Measurements from ENCODE around the gene CARD19.

The CARD19 gene

DNA sequence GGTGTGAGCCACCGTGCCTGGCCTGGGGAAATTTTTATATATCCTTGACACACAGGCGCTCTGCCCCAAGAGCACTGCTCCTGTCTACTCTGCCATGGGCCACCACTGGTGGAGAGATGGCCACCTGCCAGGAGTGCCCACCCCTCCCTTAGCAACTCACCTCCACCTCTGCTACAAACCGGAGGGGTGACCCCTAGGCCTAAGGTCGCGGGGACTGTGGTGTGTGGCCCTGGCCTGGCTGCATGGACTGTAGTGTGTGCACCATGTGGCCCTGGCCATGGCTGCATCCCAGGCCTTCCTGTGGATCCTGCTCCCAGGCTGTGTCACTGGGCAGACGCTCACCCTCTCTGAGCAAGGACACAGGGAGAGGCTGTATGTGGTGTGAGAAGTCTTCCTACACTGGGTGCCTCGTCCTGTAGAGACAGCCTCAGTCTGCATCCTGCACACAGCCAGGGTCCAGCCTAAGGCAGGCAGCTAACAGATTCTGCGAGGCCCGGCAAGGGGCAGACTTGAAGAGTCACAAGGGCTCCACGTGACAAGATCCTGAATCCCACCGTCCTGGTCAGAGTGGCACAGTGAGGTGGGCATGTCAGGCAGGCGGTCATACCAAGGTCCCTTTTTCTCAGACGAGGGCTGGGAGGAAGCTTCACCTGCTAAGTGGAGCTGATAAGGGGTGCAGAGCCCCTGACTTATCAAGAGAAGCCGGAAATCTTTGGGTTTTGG, 27.7 kb downstream of the CARD19 start:
- intact Hi-C loops (cut with DNase I), result no loop called here
- peak in 12 of 42 donors; percentile 3 to 33 (median 12) for DNase-seq

DNA sequence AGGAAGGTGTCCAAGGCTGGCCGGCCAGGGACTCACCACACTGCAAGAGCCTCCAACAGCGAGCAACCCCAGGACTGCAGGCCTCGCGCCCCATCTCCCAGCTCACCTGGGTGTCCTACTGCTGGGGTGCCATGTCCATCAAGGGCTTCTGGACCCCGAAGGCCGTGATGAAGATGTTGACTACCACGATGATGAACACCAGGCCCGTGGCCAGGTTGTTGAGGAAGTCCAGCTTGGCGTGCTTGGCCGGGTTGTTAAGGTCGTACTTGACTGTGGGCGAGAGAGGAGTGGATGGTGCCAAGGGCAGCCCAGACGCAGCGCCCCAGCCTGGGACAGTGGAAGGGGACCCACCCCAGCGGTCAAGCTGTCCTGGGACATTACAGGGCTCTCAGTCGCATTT, 28.8 kb downstream of the CARD19 start:
- intact Hi-C loops (cut with DNase I), result no loop called here
- peak in 14 of 42 donors; percentile 3 to 43 (median 18) for DNase-seq

DNA sequence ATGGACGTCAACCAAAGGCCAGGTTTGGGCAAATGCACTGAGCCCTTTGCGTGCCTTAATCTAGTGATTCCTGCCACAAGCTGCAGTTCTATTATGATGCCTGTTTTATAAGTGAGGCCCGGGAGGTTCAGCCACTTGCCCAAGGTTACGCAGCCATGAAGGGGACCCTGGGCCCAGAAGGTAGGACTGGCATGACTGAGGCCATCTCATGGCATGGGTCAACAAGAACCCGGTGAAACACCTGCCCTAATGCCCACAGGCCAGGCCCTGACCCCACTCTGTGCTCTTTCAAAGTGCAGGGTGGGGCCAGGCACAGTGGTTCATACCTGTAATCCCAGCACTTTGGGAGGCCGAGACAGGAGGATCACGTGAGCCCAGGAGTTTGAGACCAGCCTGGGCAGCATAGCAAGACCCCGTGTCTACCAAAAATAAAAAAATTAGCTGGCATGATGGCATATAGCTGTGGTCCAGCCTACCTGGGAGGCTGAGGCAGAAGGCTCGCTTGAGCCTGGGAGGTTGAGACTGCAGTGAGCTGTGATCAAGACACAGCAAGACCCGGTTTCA, 29.4 kb downstream of the CARD19 start:
- peak in 10 of 42 donors; percentile 5 to 21 (median 8) for DNase-seq
- intact Hi-C loops (cut with DNase I), result no loop called here

DNA sequence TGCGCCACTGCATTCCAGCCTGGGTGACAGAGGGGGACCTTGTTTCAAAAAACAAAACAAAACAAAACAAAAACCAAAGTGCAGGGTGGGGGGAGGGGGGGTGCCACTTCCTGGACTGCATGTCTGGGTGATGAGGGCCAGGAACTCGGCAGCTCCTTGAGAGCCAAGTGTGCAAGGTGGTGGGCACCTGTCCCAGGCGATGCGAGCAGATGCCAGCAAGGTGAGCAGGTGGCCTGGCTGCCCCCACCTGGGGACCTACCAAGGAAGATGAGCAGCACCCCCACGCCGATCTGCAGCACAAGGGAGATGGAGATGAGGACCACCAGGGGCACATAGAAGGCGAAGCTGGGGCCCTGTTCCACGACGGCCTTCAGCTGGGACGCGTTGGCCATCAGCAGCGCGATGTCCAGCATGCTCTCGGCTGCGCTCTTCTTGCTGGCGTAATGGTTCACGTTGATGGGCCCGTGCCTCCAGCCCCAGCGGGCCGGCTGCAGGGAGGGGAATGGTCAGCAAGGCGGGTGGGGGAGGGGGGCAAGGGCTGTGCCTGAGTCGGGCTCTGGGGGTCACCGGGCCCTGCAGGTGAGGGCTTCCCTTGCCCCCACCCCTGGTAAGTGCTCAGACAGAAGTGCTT, 30.2 kb downstream of the CARD19 start:
- intact Hi-C loops (cut with DNase I), result no loop called here
- peak in 8 of 42 donors; percentile 5 to 39 (median 22) for DNase-seq

DNA sequence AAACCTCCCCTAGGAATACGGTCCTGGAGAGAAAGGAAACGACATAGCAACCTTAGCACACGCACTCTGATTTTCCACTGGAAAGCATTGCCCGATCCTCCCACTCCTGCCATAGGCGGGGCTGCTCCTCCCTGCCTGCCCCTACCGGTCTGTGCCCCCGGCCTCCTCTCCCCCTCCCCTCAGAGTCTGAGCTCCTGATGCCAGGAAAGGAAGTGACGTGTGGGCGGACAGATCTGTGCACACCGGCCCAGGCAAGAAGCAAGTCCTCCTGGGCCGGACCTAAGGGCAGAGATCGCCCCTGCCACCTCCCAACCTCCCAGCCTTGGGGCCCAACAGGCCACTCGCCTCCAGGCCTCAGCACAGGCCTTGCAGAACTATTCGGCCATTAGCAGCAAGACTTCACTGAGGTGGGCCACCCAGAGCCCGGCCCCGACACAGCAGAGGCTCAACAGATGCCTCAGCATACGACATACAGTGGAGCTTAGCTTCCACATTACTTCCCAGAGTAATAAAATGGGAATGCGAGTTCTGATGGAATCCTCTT, 30.9 kb downstream of the CARD19 start:
- intact Hi-C loops (cut with DNase I), result no loop called here
- peak in 10 of 42 donors; percentile 12 to 60 (median 34) for DNase-seq

DNA sequence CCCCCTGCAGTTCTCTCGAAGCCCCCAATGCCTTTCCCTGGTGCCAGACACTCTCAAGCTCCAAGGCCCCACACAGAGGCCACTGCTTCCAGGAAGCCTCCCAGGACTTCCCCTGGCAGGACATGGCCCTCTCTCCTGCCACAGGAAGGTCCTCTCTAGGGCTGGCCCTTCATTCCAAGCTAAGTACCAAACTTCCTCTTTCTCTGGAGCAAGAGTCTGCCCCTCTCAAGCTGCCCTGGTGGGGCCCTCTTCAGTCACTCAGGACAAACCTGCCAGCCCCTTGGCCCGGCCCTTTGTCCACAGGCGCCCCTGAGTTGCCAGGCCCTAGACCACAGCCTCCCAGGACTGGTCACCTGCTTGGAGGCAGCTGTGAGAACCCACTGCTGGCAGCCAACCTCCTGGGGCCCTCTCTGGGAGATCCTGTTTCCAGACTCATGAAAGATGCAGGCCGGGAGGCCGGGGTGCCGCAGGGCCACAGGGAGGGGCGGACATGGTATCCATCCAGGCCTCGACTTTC, 31.4 kb downstream of the CARD19 start:
- intact Hi-C loops (cut with DNase I), result no loop called here
- DNase-seq, result peak in 29 of 42 donors; percentile 30 to 84 (median 60)

DNA sequence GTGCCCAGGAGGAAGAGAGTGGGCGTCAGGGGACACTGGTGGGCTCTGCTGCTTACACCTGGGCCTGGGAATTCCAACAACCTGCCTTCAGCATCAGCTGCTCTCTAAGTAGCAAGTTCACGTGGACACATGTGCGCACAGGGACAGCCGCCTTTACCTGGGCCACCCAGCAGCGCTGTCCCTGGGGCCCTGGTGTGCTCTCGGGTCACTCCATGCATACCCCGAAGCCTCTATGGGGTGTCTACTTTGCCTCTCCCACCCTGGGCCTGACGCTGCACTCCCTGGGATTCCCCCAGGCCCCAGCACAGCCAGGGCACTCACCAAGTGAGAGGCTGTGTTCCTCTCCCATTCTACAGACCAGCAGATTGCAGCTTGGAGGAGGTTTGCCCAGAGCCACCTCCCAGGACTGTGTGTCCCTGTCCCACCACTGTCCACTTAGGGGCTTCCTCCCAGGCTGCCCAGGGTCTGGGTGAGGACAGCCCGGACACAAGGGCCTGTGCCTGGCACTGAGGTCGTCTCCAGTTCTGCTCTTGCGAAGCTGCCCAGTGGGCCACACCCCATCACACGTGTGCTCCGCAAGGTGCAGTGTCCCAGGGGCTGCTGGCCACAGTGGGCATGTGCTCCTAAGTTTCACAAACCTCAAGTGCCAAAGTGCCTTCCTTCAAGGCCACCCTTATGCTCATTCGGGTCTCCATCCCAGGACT, 32.1 kb downstream of the CARD19 start:
- intact Hi-C loops (cut with DNase I), result no loop called here
- peak in 1 of 42 donors; percentile 2 for DNase-seq

DNA sequence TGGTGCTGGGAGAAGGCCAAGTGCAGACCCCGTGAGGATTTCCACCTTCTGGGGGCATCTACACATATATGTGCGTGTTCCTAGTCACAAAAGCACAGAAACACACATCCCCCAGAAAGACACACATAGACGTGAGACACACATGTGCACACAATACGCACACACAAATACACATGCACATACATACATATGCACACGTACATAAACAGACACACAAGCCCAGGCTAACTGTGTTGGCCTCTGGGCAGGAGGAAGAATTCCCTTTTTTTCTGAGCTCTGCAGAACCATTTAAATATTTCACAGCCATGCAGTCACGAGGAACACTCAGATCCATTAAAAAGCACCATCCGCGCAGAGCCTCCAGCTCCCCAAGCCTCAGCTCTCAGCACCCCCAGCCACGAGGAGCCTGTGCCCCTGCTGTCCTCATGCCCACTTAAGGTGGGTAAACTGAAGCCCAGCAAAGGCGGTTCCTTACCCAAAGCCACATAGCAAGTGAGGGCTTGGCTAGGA, 32.8 kb downstream of the CARD19 start:
- intact Hi-C loops (cut with DNase I), result no loop called here
- DNase-seq, result no peak

DNA sequence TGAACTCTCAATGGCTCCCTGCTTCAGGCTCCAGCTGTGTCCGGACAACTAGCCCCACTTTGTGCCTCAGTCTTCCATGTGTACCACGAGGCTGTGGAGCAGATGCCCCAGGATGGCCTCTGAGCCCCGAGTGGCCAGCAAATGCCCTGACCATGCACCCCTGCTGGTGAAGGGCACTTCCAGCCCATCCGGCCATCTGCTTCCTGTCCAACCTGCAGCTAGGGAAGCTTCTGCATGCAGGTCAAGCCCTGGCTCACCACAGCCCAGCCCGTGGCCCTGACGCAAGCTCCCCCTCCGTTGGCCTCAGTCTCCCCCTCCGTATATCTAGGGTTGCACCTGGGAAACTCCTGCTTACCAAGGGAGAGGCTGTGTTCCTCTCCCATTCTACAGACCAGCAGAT, 33.3 kb downstream of the CARD19 start:
- intact Hi-C loops (cut with DNase I), result no loop called here
- peak in 29 of 42 donors; percentile 24 to 79 (median 54) for DNase-seq

DNA sequence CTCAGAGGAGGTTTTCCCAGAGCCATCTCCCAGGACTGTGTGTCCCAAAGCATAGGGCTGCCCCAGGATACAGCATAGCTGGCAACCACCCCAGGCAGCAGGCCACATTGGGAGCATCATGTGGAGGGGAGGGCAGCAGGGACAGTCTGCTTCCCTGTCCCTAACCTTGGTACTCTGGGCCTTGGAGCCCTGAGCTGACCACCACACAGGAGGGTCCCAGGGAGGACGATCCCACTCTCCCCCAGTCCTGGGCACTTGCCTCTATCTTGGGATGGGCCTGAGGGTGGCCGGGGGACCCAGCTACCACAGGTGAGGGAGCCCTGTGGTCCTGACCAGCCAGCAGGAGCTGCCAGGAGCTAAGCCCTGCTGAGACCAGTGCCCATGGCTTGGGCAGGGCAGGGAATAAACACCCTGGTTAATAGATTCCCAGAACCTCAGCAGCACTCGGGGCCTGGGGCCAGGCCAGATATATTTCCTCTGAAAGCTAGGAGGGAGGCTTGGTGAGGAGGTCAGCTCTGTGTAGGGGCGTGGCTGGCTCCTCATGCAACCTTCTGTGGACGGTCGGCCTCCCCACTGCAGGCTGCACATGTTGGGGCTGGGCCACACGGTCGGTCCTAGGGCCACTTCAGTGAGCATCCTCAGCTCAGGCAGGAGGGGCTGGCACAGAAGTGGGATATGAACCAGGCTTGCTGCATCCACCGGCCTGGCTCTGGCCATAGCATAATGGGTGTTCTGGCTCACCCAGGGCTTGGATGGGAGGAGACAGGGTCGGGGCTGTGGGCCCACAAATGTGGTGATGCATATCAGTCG, 33.9 kb downstream of the CARD19 start:
- peak in 2 of 42 donors; percentile 9 to 42 for DNase-seq
- intact Hi-C loops (cut with DNase I), result loop anchor here (5.0 kb wide), 1 partner anchor 33 kb away; the partner anchor contains the start of gene CARD19

DNA sequence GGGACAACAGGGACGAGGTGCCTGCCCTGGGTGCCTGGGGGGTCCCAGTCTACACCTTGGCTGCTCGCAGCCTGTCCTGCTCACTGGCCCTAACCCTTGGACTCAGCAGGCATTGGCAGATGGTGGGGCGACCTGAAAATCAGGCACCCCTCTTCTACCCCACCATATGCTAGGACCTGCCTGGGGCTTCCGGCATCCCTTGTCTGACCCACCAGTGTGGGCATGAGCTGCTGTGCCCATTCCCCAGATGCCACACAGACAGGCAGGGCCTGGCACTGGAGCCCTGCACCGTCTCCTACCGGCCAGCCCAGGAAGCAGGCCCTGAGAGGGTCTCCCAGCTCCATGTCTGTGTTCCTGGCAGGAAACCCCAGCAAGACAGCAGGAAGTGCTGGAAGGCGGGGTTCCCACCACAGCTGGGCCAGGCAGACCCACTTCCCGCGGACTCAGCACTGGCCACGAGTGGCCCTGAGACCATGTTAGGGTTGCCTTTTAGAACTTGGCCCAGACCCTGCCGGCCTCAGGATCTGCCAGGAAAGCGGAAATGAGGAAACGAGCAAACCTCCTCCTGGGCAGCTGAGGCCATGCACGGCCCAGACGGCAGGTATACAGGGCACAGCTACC, 35.0 kb downstream of the CARD19 start:
- intact Hi-C loops (cut with DNase I), result loop anchor here (5.0 kb wide), 1 partner anchor 34 kb away; the partner anchor contains the start of gene CARD19

DNA sequence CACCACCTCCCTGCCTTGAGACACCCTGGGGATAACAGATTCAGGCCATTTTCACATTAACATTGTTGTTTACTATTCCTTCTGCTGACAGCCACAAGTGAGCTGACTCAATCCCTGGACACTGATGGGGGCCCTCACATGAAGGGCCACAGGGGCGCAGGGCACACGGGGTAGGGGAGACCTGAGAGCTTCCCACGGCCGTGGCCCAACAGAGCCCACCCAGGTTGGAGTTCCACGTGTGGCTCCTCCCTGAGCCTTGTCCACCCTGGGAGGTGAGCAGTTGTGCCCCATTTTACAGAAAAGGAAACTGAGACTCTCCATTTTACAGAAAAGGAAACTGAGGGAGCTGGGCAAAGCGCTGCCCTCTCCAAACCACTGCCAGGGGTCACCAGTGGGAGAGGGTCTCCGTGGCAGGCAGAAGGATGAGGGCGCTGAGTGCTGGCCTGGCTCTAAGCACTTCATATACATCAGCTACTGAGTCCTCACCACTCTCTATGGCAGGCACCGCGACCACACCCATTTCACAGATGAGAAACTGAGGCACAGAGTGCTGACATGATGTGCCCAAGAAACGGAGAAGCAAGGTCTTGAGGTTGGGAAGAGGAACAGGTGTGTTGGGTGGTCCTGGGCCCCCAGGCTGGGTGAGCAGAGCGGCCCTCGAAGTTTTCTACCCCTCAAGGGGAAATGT, 35.7 kb downstream of the CARD19 start:
- no peak for DNase-seq
- intact Hi-C loops (cut with DNase I), result loop anchor here (5.0 kb wide), 1 partner anchor 34 kb away; the partner anchor contains the start of gene CARD19

More for the DNA sequence above, 35.0 kb downstream of the CARD19 start:
- peak in 18 of 42 donors; percentile 22 to 65 (median 41) for DNase-seq

DNA sequence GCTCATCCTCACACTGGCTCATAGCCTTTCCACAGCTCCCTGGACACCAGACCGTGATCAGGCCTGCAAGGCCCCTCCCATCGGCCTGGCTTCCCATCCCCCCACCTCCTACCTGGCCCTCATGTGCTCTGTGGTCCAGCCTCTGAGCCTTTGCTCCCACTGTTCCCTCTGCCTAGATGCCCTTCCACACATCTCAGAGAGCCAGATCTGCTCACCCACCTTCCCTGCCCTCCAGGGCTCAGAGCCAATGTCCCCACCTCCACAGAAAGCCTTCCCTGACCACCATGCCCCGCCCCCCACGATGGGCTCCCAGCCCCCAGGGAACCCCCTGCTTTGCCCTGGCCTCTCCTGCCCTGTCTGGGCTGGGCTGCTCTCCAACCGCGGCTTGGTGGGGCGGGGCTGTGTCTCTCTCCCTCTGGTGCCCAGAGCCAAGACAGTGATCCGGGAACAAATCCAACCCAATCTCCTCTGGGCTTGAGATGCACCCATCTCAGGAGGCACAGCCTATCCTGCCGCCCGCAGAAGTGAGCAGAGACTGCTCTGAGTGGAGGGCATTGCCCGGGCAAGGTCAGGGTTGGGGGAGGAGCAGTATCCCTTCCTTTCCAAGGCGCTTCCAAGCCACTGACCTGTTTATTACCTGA, 36.4 kb downstream of the CARD19 start:
- peak in 35 of 42 donors; percentile 31 to 85 (median 60) for DNase-seq
- intact Hi-C loops (cut with DNase I), result loop anchor here (5.0 kb wide), 1 partner anchor 35 kb away; the partner anchor contains the start of gene CARD19

DNA sequence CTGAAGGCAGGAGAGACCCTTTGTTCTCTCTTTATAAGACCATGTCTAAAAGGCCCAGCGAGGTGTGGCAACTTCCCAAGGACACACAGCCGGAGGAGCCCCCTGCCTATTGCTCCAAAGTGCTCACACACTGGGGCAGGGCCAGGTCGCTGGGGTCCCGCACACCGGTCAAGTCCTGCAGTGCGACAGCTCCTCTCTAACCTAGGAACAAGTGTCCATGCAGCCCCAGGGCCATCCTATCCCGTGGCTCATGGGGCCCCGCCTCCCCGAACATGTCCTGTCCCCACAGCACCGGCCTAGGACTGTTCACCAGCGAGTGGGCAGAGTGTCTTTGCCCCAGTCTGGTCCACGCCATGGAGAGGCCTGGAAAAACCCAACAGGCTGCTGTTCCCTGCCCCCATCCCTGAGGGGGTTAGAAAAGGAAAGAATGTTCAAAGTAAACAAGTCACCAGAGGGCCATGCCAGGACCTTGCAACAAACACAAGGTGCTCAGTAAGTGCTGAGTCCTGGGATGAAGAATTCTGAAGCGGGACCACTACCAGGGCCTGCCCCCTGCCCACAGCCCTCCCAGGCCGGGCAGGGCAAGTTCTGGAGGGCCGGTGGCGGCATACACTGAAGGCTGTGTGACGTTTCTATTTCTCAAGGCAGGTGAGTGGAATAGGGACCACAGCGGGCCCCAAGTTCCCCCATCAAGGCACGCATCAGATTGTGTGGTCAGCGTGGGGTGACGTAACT, 37.1 kb downstream of the CARD19 start:
- peak in 10 of 42 donors; percentile 15 to 84 (median 44) for DNase-seq
- intact Hi-C loops (cut with DNase I), result loop anchor here (5.0 kb wide), 1 partner anchor 36 kb away; the partner anchor contains the start of gene CARD19

DNA sequence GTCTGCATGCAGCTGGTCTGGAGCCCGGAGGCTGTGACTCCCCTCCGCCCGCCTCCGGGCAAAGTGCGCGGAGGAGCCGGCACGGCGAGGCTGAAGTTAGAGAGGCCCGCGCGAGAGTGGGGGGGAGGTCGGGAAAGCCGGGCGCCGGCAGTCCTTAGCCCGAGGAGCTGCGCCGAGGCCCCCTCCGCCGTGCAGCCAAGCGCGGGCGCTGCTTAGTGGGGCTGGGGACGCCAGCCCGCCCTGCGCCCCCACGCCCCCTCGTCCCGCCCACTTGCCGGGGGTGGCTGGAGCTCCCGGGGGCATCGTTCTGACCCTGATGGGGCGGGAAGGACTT, 37.6 kb downstream of the CARD19 start:
- DNase-seq, result peak in 38 of 42 donors; percentile 55 to 87 (median 74)
- intact Hi-C loops (cut with DNase I), result loop anchor here (5.0 kb wide), 1 partner anchor 36 kb away; the partner anchor contains the start of gene CARD19

Data from head of caudate nucleus (tissue), 42 donors.